Activated naive CD4-positive, alpha-beta T cell treated with anti-CD3 and anti-CD28 coated beads for 36 hours (primary cell): ENCODE data around the gene TPRN. TPM values are rescaled to one million over a fixed set of nuclear protein-coding genes. Genes with fewer than 3 reads are reported as not detected.

Experiments used
- CTCF ChIA-PET: fragments of 350-600 bp; sonication (Branson Sonifier 250); formaldehyde crosslinking; loops from one replicate; lab custom pipeline; 2021; ENCODE audit warnings: antibody characterized with exemption; lab: Charles Lee
- DNase-seq: peaks from one replicate; pipeline ENCODE4 v3.0.0-alpha.2; 2020
- H3K27ac Mint-ChIP-seq: one replicate; pipeline ENCODE4 v1.8.0; 2021; ENCODE audit warnings: mild to moderate bottlenecking, mixed read lengths
- H3K27me3 Mint-ChIP-seq: one replicate; pipeline ENCODE4 v1.8.0; 2021; ENCODE audit warnings: low read depth, mixed read lengths
- H3K36me3 Mint-ChIP-seq: one replicate; pipeline ENCODE4 v1.8.0; 2021; ENCODE audit warnings: low read depth, mixed read lengths
- H3K4me1 Mint-ChIP-seq: one replicate; pipeline ENCODE4 v1.8.0; 2021; ENCODE audit warnings: low read depth, mixed read lengths
- H3K4me3 Mint-ChIP-seq: one replicate; pipeline ENCODE4 v1.8.0; 2021; ENCODE audit warnings: mild to moderate bottlenecking, moderate library complexity, mixed read lengths
- H3K9me3 Mint-ChIP-seq: one replicate; pipeline ENCODE4 v1.8.0; 2021; ENCODE audit warnings: mixed read lengths
- intact Hi-C: fragments of 100-400 bp; cut with micrococcal nuclease; formaldehyde crosslinking; loops from one replicate; pipeline ENCODE4 v1.15.1; 2023
- total RNA-seq, 2 experiments: library from RNA; stranded (reverse); gene quantifications; one replicate each; pipeline ENCODE4 v1.2.3, GENCODE V29; 2021

Gene TPRN
- total RNA-seq, 2 experiments from 2014 or later = 2.1 to 2.6 TPM

DNA sequence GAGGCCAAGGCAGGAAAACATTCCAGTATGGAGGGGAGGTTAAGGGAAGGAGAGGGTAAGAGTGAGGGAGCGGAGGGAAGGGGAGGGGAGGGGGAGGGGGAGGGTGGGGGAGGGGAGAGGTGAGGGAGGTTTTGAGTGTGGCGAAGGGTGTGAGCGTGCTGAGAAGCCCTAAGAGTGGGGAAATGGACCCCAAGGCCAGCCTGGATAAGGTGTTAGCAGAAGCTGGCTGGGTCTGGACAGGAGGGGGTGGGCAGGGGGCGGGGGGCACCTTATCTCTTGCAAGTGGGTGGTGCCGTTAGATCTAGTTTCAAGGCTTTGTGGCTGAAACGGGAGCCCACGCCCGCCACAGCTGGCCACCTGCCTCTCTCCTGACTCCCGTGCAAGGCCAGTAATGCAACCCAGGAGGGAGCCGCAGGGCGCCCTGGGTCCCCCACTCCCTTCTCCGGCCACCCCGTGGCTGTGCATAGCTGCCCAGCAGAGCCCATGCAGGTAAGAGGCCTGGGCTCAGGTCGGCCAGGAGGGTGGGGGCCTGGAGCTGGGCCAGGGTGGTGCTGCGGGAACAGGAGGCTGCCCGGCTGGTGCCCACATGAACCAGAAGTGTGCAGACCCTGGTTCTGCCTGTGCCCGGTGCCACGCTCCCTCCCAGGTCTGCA, 27.4 kb upstream of the TPRN start:
- DNase-seq = no peak
- no peaks in the 10 kb centered on the region for H3K36me3 Mint-ChIP-seq
- peaks cover 2% of the 10 kb centered on the region for H3K27me3 Mint-ChIP-seq
- CTCF ChIA-PET = interaction anchor here (0.7 to 2.9 kb wide), 10 partner anchors 8 to 199 kb away, joined by 3 to 22 read pairs (median 8); no protein-coding TSS in a partner anchor
- no peaks in the 10 kb centered on the region for H3K9me3 Mint-ChIP-seq
- H3K4me1 Mint-ChIP-seq = peaks cover 7% of the 10 kb centered on the region
- intact Hi-C loops = loop anchor here (1.0 to 10.0 kb wide), 3 partner anchors 39 to 343 kb away; partner anchors contain the start of gene TRAF2
- H3K4me3 Mint-ChIP-seq = no peak overlapping the region
- H3K27ac Mint-ChIP-seq = no peak overlapping the region

- Mint-ChIP-seq H3K4me3 (no peak within 1 kb of the TSS), H3K4me1 (peaks cover 8% of the 10 kb centered on the region), H3K27ac (no peak within 1 kb of the TSS), H3K9me3 (no peaks in the 10 kb centered on the region), H3K27me3 (peaks cover 2% of the 10 kb centered on the region), H3K36me3 (no peaks in the 10 kb centered on the region)
- CTCF ChIA-PET = interaction anchor here (0.6 to 2.9 kb wide), 14 partner anchors 9 to 198 kb away, joined by 3 to 22 read pairs (median 6); partner anchors contain the start of genes ANAPC2, DPP7 and SSNA1
- peak; percentile 84 for DNase-seq
- intact Hi-C loops = loop anchor here (1.0 to 10.0 kb wide), 3 partner anchors 38 to 342 kb away; partner anchors contain the start of gene TRAF2
Measured at GRCh38 chr9:137227054-137227852, 26.7 kb upstream of the TPRN start, which contains the start of gene RNF224. TSS of gene RNF224 (plus strand) at chr9:137227502. CDS start at chr9:137228336, 834 bp downstream.

- intact Hi-C loops = loop anchor here (1.0 to 10.0 kb wide), 3 partner anchors 37 to 342 kb away; partner anchors contain the start of gene TRAF2
- Mint-ChIP-seq H3K27ac (no peak overlapping the region), H3K9me3 (no peaks in the 10 kb centered on the region), H3K27me3 (peaks cover 2% of the 10 kb centered on the region), H3K4me3 (no peak overlapping the region), H3K4me1 (peaks cover 8% of the 10 kb centered on the region), H3K36me3 (no peaks in the 10 kb centered on the region)
- CTCF ChIA-PET = interaction anchor here (0.6 to 2.9 kb wide), 12 partner anchors 10 to 467 kb away, joined by 3 to 22 read pairs (median 8); partner anchors contain the start of gene DPP7
- no peak for DNase-seq
Measured at GRCh38 chr9:137226338-137227053, 26.0 kb upstream of the TPRN start.

GRCh38 chr9:137225699-137226331, 25.3 kb upstream of the TPRN start:
- CTCF ChIA-PET = interaction anchor here (0.6 to 2.9 kb wide), 11 partner anchors 11 to 466 kb away, joined by 3 to 22 read pairs (median 7); partner anchors contain the start of gene DPP7

DNA sequence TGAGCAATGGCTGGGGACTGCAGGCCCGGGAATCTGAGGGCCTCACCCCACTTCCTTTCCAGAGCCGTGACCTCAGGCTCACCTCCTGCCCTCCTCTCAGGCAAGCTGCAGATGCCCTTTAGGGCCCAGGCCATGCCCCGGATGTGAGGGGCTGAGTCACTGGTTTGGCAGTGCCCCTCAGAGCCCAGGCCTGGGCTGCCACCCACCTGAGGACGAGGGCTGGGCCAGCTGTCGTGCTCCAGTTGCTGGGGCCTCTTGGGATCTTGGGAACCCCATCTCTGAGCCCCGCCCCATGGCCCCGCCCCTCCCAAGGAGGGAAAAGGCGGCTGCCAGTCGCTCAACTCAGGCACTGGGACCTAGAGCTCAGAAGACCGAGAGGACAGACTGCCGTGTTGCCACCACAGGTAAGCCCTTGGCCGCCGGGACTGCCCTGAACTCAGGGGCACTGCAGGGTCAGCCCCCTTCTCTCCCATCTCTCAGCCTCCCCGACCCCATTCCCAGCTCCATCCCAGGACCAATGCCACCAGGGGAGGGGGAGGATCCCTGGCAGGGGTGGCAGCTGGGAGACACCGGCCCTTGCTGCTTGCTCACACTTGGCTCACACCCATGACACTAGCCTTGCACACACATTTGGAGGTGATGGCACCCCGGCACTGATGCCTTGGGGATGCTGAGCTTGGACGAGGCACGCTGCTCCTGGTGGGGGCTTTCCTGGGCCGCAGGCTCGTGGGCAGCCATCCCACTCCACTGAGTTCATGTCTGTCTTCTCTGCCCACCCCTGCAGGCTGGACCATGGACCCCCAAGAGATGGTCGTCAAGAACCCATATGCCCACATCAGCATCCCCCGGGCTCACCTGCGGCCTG, 24.5 kb upstream of the TPRN start, which contains the start of gene CYSRT1:
TSS of gene CYSRT1 (plus strand) at position 345 of the 865 bp plus-strand sequence. CDS start at position 793, 448 bp downstream.
- no peak within 1 kb of the TSS for H3K27ac Mint-ChIP-seq
- intact Hi-C loops = loop anchor here (10.0 kb wide), 1 partner anchor 340 kb away; the partner anchor contains the start of gene TRAF2
- CTCF ChIA-PET = interaction anchor here (0.8 to 1.0 kb wide), 2 partner anchors 157 to 178 kb away, joined by 3 read pairs; no protein-coding TSS in a partner anchor
- peaks cover 8% of the 10 kb centered on the region for H3K4me1 Mint-ChIP-seq
- peaks cover 2% of the 10 kb centered on the region for H3K27me3 Mint-ChIP-seq
- DNase-seq = peak; percentile 30
- peak within 1 kb of the TSS; percentile 85 for H3K4me3 Mint-ChIP-seq
- H3K36me3 Mint-ChIP-seq = no peaks in the 10 kb centered on the region
- no peaks in the 10 kb centered on the region for H3K9me3 Mint-ChIP-seq

More at GRCh38 chr9:137225699-137226331, 25.3 kb upstream of the TPRN start:
- intact Hi-C loops = loop anchor here (10.0 kb wide), 1 partner anchor 341 kb away; the partner anchor contains the start of gene TRAF2
- no peaks in the 10 kb centered on the region for H3K36me3 Mint-ChIP-seq
- no peak overlapping the region for H3K4me3 Mint-ChIP-seq
- no peak for DNase-seq
- peaks cover 8% of the 10 kb centered on the region for H3K4me1 Mint-ChIP-seq
- no peak overlapping the region for H3K27ac Mint-ChIP-seq
- H3K27me3 Mint-ChIP-seq = peaks cover 2% of the 10 kb centered on the region
- no peaks in the 10 kb centered on the region for H3K9me3 Mint-ChIP-seq

DNA sequence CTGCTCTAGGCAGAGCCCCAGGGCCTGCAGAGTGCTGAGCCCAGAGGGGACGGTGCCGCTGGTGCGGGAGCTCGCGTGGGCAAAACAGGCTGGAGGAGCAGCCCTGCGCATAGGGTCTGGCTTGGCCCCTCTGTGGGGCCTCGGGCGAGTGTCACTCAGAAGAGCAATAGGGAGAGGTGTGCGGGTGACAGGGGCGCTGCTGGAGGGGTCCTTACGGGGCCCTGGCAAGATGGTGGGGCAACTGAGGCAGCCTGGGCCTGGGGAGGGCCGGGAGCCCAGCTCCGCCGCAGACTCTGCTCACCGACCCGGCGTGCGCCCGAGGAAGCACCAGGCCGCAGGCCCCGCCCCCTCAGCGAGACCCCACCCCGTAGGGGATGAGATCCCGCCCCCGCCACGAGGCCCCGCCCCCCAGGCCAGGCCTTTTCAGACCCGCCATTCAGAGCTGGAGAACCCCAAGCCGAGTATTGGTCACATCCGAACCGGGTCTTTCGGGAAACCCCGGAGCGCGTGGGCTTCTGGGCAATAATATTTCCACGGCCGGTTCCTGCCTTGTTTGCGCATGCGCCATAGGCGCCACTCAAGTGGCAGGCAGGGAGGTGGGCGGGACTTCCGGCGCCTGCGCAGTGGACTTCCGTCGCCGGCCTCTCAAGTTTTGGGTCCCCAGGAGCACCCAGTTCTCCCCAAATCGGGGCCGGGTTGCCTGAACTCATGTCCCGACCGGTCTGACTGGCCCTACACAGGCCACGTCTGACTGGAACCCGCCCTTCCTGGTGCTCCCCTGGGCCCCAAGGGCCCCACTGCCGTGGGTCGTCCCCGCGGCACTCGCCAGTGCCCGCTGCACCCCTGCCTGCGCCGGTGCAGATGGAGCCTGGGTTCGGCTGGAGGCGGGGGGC, 22.8 kb upstream of the TPRN start:
- CTCF ChIA-PET = interaction anchor here (0.7 to 2.4 kb wide), 6 partner anchors 13 to 227 kb away, joined by 3 to 17 read pairs (median 4); no protein-coding TSS in a partner anchor
- DNase-seq = peak; percentile 99
- Mint-ChIP-seq H3K27me3 (peaks cover 2% of the 10 kb centered on the region), H3K4me1 (peaks cover 8% of the 10 kb centered on the region), H3K4me3 (peak overlapping the region; percentile 85), H3K9me3 (no peaks in the 10 kb centered on the region), H3K36me3 (no peaks in the 10 kb centered on the region), H3K27ac (no peak overlapping the region)
- intact Hi-C loops = loop anchor here (1.0 to 10.0 kb wide), 9 partner anchors 18 to 339 kb away; partner anchors contain the start of genes ANAPC2, MAN1B1, NDOR1 and NELFB

DNA sequence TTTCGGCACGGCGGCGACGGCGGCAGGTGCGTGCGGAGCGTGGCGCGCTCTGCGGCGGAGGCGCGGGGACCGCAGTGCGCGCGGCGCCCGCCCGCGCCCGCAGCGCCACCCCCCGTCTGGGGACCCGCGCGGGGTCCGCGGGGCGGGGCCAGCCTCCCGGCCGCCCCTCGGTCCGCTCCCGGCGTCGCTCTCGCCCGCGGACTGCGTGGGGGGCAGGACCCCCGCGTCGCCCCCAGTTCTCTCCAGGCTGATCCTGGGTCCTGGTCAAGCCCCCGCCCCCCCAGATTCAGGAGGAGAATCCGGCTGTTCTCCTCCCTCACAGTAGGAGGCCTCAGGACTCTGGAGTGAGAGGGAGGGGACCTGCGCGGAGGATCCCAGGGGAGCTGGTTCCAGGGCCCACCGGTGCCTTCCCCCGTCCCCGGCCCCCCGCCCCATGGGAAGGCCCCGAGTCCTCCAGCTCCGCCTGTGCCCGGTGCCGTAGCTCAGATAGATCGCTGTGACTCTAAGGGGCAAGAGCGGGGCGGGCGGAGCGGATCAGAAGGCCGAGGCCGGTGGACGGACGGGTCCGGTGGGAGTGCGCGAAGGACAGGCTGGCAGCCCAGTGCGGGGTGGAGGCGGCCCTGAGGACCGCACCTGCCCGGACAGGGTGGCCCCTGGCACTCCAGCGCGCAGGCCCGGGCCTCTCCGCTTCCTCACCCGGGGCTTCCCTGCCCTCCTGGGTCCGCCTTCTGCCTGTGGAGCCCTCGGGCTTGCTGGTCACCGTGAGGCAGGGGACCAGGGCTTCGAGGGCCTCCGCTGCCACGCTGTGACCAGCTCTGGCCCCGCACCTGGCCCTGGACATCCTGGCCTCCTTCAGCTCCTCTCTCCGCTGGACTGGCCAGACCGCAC, 21.9 kb upstream of the TPRN start, which contains the start of gene RNF208:
TSS of gene RNF208 (minus strand) at position 51 of the 888 bp plus-strand sequence. CDS start 1,028 bp downstream, outside the sequence.
- Mint-ChIP-seq H3K36me3 (no peaks in the 10 kb centered on the region), H3K9me3 (no peaks in the 10 kb centered on the region), H3K27me3 (no peaks in the 10 kb centered on the region), H3K4me3 (peak within 1 kb of the TSS; percentile 85), H3K27ac (no peak within 1 kb of the TSS), H3K4me1 (peaks cover 5% of the 10 kb centered on the region)
- CTCF ChIA-PET = interaction anchor here (1.3 to 2.4 kb wide), 4 partner anchors 14 to 102 kb away, joined by 3 to 17 read pairs (median 4); no protein-coding TSS in a partner anchor
- DNase-seq = peak; percentile 36
- intact Hi-C loops = loop anchor here (1.0 to 10.0 kb wide), 9 partner anchors 17 to 338 kb away; partner anchors contain the start of genes ANAPC2, MAN1B1, NDOR1 and NELFB

DNA sequence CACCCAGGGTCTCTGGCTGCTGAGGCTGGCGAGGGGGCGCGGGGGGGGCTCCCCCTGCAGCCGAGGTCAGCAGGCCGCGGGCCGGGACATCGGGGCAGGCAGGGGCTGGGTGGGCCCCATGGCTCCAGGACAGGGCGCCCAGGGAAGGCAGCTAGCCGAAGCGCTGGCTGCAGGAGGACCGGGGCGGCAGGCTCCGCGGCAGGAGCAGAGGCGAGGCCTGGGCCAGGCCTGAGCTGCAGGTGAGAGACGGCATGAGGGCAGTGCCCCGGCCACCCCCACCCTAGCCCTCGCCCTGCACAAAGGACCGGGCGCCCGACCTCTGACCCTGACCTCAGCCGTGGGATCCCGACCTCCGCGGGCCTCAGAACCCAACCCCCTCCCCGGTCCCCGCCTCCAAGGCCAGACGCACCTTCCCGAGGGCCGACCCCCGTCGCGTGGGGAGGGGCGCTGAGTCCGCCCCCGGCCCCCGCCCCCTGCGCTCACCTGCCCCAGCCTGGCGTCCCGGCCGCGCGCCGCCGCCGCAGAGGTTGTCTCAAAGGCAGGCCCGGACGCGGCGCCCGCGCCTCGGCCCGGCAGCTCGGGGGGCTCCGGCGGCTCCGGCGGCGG, 21.1 kb upstream of the TPRN start:
- CTCF ChIA-PET = interaction anchor here (1.3 kb wide), 1 partner anchor 101 kb away, joined by 3 read pairs; no protein-coding TSS in a partner anchor
- Mint-ChIP-seq H3K36me3 (no peaks in the 10 kb centered on the region), H3K4me3 (no peak overlapping the region), H3K27me3 (no peaks in the 10 kb centered on the region), H3K9me3 (no peaks in the 10 kb centered on the region), H3K4me1 (peaks cover 4% of the 10 kb centered on the region), H3K27ac (no peak overlapping the region)
- no peak for DNase-seq
- intact Hi-C loops = loop anchor here (10.0 kb wide), 1 partner anchor 337 kb away; the partner anchor contains the start of gene TRAF2
